Sigmoid colon (tissue), 7 donors: ENCODE data around the gene IL1A. TPM values are rescaled to one million over a fixed set of nuclear protein-coding genes. Genes with fewer than 3 reads are reported as not detected.

Experiments used
- DNase-seq: peaks from one replicate; pipeline ENCODE4 v3.0.0-alpha.2; 2019
- H3K27ac ChIP-seq, 4 donors: fragments of 200-600 bp; sonication (generic); one replicate each; pipeline ENCODE4 v1.5.1; 2016 to 2019; ENCODE audit warnings: mild to moderate bottlenecking in 1 of 4
- H3K27me3 ChIP-seq, 3 donors: fragments of 200-600 bp; sonication (generic); one replicate each; pipeline ENCODE4 v1.5.1; 2019; ENCODE audit warnings: mild to moderate bottlenecking in 1 of 3
- H3K36me3 ChIP-seq, 4 donors: fragments of 200-600 bp; sonication (generic); one replicate each; pipeline ENCODE4 v1.5.1; 2016 to 2019
- H3K4me1 ChIP-seq, 4 donors: fragments of 200-600 bp; sonication (generic); one replicate each; pipeline ENCODE4 v1.5.1; 2017 to 2019
- H3K4me3 ChIP-seq, 4 donors: fragments of 200-600 bp; sonication (generic); one replicate each; pipeline ENCODE4 v1.5.1; 2017 to 2019; ENCODE audit warnings: mild to moderate bottlenecking in 2 of 4, moderate library complexity in 1 of 4
- H3K9me3 ChIP-seq, 4 donors: fragments of 200-600 bp in 3 of 4; sonication (generic) in 3 of 4; one replicate each; pipeline versions ENCODE4 v1.5.1 to v1.6.1; 2013 to 2019
- EP300 ChIP-seq, 4 donors: sonication (generic); formaldehyde crosslinking; IDR thresholded peaks; one replicate each; pipeline ENCODE4 v1.6.1; 2017; ENCODE audit warnings: antibody characterized with exemption in 4 of 4
- POLR2A ChIP-seq, 2 donors: fragments of 450-650 bp; IDR thresholded peaks; one replicate each; pipeline ENCODE4 v1.6.1; 2016; ENCODE audit warnings: antibody characterized with exemption in 2 of 2, mild to moderate bottlenecking in 2 of 2, moderate library complexity in 2 of 2
- POLR2AphosphoS5 ChIP-seq, 4 donors: sonication (generic); formaldehyde crosslinking; IDR thresholded peaks; one replicate each; pipeline ENCODE4 v1.6.1; 2017; ENCODE audit warnings: antibody characterized with exemption in 4 of 4
- WGBS, 2 donors: extraction: QIAGEN DNeasy Blood & Tissue Kit; methylation state at CpG; one replicate each; pipeline ENCODE4 v1.1.7; 2013; 5-methylcytosine and 5-hydroxymethylcytosine counted together
- intact Hi-C: fragments of 100-400 bp; cut with DNase I; formaldehyde crosslinking; loops from one replicate; pipeline ENCODE4 v1.15.1; 2023
- polyA plus RNA-seq, 3 donors: library from polyadenylated mRNA; stranded (reverse); fragments of 200-250 nt; gene quantifications; one replicate each; pipeline ENCODE4 v1.2.3, GENCODE V29; 2013
- total RNA-seq, 4 donors: library from RNA; depleted of rRNA; stranded (reverse); fragments of >200 nt; gene quantifications; one replicate each; pipeline ENCODE4 v1.1.0, GENCODE V29; 2016
- TF ChIP-seq, protein P1 (sequence below), 4 experiments: fragments of 450-650 bp in 3 of 4; fragments of 200-600 bp in 1 of 4; IDR thresholded peaks; one replicate each; pipeline ENCODE4 v1.5.1; 2016 to 2019; ENCODE audit warnings: antibody characterized with exemption in 4 of 4, mild to moderate bottlenecking in 3 of 4, moderate library complexity in 2 of 4
- donor health status: healthy with polysubstance abuse.
- donor health status: Bipolar disorder and iron deficiency.
- donor health status: healthy.

Gene IL1A
- total and polyA plus RNA-seq, 7 donors = 0.46 to 0.73 TPM; not detected in 5

DNA sequence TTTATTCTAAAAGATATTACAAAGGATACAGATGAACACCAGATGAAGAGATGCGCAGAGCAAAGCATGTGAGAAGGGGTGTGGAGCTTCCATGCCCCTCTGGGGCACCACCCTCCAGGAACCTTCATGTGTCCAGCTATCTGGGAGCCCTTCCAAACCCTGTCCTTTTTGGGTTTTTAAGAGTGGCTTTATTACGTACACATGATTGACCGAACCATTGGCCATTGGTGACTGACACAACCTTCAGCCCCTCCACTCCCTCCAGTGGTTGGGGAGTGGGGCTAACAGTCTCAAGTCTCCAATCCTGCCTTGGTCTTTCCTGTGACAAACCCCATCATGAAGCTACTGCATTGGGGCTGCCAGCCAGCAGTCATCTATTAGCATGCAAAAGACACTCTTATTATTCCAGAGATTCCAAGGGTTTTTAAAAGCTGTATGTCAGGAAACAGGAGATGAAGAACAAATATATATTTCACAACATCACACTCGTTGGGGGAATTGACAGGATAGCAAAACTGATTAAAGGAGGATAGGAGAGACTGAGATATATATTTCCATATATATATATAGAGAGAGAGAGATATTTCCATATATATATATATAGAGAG lies 32.9 kb upstream of the IL1A start:
- no peaks in the 10 kb centered on the region for H3K36me3 ChIP-seq
- intact Hi-C loops = no loop called here
- WGBS, 2 donors = 72 to 92% methylated on average over 4 of the region's 4 CpGs
- H3K4me1 ChIP-seq = peaks cover 0 to 10% (median 8%) of the 10 kb centered on the region in 4 donors
- no peaks in the 10 kb centered on the region for H3K27me3 ChIP-seq
- H3K4me3 ChIP-seq = no peak overlapping the region
- DNase-seq = no peak
- H3K9me3 ChIP-seq = no peaks in the 10 kb centered on the region
- no peak overlapping the region for H3K27ac ChIP-seq
- TF ChIP-seq, protein P1, sequence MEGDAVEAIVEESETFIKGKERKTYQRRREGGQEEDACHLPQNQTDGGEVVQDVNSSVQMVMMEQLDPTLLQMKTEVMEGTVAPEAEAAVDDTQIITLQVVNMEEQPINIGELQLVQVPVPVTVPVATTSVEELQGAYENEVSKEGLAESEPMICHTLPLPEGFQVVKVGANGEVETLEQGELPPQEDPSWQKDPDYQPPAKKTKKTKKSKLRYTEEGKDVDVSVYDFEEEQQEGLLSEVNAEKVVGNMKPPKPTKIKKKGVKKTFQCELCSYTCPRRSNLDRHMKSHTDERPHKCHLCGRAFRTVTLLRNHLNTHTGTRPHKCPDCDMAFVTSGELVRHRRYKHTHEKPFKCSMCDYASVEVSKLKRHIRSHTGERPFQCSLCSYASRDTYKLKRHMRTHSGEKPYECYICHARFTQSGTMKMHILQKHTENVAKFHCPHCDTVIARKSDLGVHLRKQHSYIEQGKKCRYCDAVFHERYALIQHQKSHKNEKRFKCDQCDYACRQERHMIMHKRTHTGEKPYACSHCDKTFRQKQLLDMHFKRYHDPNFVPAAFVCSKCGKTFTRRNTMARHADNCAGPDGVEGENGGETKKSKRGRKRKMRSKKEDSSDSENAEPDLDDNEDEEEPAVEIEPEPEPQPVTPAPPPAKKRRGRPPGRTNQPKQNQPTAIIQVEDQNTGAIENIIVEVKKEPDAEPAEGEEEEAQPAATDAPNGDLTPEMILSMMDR (IDR thresholded peaks at IDR 0.05) = no peak
- TF ChIP-seq POLR2AphosphoS5 (IDR thresholded peaks at IDR 0.05) = no peak
- TF ChIP-seq EP300 (IDR thresholded peaks at IDR 0.05) = no peak
- no peak for TF ChIP-seq POLR2A (IDR thresholded peaks at IDR 0.05)

- no peak for DNase-seq
- Histone ChIP-seq H3K9me3 (no peaks in the 10 kb centered on the region), H3K4me1 (peaks cover 0 to 10% (median 8%) of the 10 kb centered on the region in 4 donors), H3K27me3 (no peaks in the 10 kb centered on the region), H3K4me3 (no peak overlapping the region), H3K27ac (no peak overlapping the region), H3K36me3 (no peaks in the 10 kb centered on the region)
- intact Hi-C loops = no loop called here
- TF ChIP-seq, protein P1 (IDR thresholded peaks at IDR 0.05) = no peak
- TF ChIP-seq POLR2AphosphoS5 (IDR thresholded peaks at IDR 0.05) (no peak), EP300 (IDR thresholded peaks at IDR 0.05) (no peak), POLR2A (IDR thresholded peaks at IDR 0.05) (no peak)
- WGBS, 2 donors = 79 to 84% methylated on average over 2 of the region's 2 CpGs
Measured at GRCh38 chr2:112814278-112814677, 30.0 kb upstream of the IL1A start.

DNA sequence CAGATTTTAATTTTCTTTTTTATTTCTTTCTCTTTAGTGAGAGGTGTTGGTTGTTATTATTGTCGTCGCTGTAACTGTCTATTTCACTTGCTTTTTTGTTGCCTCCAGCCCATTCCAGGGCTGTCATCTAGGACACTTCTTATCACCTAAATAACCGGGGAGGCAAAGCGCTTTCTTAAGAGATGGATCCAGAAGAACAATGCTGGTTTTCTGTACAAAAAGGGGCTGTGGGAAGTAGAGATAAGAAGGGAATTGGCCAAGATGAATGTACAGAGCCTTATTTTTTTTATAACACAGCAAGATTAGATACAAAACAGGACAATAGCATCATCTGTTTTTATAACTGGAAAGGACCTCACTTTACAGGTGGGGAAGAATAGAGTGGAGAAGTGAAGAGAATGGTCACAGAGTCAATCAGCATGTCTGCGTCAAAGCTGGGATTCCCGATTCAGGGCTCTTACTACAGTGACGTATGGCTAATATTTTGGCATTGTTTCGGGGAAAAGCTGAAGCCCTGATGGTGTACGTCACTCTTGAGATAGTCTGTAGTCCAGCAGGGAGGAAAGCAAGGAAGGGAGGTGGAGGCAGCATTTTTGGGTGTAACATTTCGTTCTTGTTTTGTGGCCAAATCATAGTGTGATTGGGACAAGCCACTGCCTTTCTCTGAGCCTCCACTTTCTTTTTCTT lies 29.1 kb upstream of the IL1A start:
- 94 to 95% methylated on average over 10 of the region's 10 CpGs for whole genome bisulfite sequencing, 2 donors
- intact Hi-C loops = no loop called here

DNA sequence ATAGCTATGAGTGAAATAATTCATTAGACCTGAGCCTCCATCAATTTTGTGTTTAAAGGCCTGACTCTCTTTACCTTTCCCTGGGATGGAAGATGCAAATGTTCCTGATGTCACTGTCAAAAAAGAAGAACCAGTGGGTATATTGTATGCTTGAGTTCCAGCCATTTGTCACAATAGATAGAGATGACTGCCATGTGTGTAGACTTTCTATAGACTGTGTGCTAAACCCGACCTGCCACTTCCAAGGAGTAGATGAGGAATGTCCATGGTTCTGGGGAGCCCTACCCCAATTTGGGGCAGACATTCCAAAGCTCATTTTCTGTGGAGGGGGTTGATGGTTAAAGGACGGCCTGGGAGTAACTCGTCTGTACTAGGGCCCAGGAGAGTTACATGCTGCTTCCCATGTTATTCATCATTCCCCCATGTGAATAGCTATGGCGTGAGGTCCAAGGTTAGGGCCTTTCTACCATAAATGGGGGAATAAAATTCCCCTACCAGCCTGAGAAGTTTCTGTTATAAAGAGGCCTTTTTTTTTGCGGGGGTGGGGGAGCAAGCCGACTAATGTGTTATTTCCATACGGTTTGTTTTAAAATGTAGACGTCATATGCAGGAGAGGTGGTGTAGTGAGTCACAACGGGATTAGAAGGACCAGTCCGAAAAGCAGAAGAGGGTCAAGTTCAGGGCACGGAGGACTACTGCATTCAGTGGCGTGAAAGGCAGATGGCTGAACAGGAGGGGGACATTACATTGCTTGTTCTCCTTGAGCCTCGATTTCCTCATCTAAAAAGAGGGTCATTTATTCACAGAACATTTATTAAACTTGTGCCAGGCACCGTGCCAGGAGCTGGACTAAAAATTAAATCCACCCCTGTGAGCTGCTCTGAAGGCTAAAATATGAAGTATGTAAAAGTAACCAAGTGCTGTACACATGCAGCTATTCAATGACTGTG lies 28.3 kb upstream of the IL1A start:
- no peak for DNase-seq
- no peaks in the 10 kb centered on the region for H3K27me3 ChIP-seq
- H3K36me3 ChIP-seq = no peaks in the 10 kb centered on the region
- peaks cover 0 to 10% (median 8%) of the 10 kb centered on the region in 4 donors for H3K4me1 ChIP-seq
- no peak overlapping the region for H3K27ac ChIP-seq
- intact Hi-C loops = no loop called here
- H3K9me3 ChIP-seq = peaks cover 0 to under 1% (median 0%) of the 10 kb centered on the region in 4 donors
- no peak overlapping the region for H3K4me3 ChIP-seq
- WGBS, 2 donors = 68 to 79% methylated on average over 14 of the region's 14 CpGs
- no peak for TF ChIP-seq POLR2AphosphoS5 (IDR thresholded peaks at IDR 0.05)
- TF ChIP-seq, protein P1 (IDR thresholded peaks at IDR 0.05) = no peak
- no peak for TF ChIP-seq EP300 (IDR thresholded peaks at IDR 0.05)
- no peak for TF ChIP-seq POLR2A (IDR thresholded peaks at IDR 0.05)

More for the DNA sequence above, 29.1 kb upstream of the IL1A start:
- Histone ChIP-seq H3K9me3 (no peaks in the 10 kb centered on the region), H3K27me3 (no peaks in the 10 kb centered on the region), H3K36me3 (no peaks in the 10 kb centered on the region), H3K27ac (no peak overlapping the region), H3K4me1 (peaks cover 0 to 10% (median 8%) of the 10 kb centered on the region in 4 donors), H3K4me3 (no peak overlapping the region)
- TF ChIP-seq POLR2A (IDR thresholded peaks at IDR 0.05) = no peak
- TF ChIP-seq EP300 (IDR thresholded peaks at IDR 0.05) = no peak
- TF ChIP-seq, protein P1 (IDR thresholded peaks at IDR 0.05) = no peak
- no peak for TF ChIP-seq POLR2AphosphoS5 (IDR thresholded peaks at IDR 0.05)
- no peak for DNase-seq
